ENCODE measurements around the gene JAKMIP2. TPM values are rescaled to one million over a fixed set of nuclear protein-coding genes. Genes with fewer than 3 reads are reported as not detected.

JAKMIP2 gene
- total RNA-seq, 1 experiment from 2014 or later, result not detected

DNA sequence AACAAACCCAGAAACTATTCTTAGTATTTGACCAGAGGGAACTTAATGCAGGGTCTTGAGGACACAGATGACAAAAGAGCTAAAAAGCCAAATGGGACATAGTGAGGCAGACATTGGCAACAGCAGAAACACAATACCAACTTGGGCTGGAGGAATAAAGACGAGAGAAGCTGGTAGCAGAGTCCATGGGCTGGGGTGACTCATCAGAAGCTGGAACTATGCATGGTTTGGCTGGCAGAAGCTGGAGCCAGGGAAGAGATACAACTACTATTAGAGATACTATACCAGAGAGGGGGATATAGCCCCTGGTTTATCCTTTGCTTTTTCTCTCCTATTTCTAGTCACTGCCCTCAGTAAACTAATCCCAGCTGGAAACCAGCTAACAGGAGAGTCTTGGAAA is 243.5 kb downstream of the JAKMIP2 start:
- no TSS peak for BruUV-seq (replicated peaks)
- Histone ChIP-seq H4K20me1 (ENCODE audit: insufficient read depth) (no peaks in the 10 kb centered on the region), H3K27me3 (ENCODE audit: insufficient read depth, low read length) (peaks cover 12% of the 10 kb centered on the region), H3K79me2 (ENCODE audit: insufficient read depth, low read length) (no peaks in the 10 kb centered on the region), H3K9me3 (ENCODE audit: control insufficient read depth in 1 of 2, insufficient read depth in 1 of 2, low read depth in 1 of 2, low read length in 2 of 2) (no peaks in the 10 kb centered on the region), H3K4me1 (ENCODE audit: control insufficient read depth in 1 of 2, insufficient read depth in 2 of 2, low read length in 2 of 2) (no peaks in the 10 kb centered on the region), H3K4me2 (ENCODE audit: low read length) (no peak overlapping the region), H3K36me3 (ENCODE audit: control insufficient read depth in 1 of 2, insufficient read depth in 2 of 2, low read length in 2 of 2) (no peaks in the 10 kb centered on the region), H3K4me3 (replicated peaks in 1 of 2; ENCODE audit: low read depth in 1 of 2, low read length in 2 of 2) (no peak overlapping the region), H3K9me2 (ENCODE audit: insufficient read depth) (no peaks in the 10 kb centered on the region), H2AFZ (ENCODE audit: low read depth, low read length, poor library complexity, severe bottlenecking) (no peak overlapping the region), H3K27ac (ENCODE audit: low read depth, low read length) (no peak overlapping the region), H3K9ac (ENCODE audit: low read length) (no peak overlapping the region)
- DNase-seq (ENCODE audit: low read depth, low spot score), result no peak
- ChIA-PET RAD21 (ENCODE audit: low non-redundant PET in 1 of 2, low total read pairs in 2 of 2, uncharacterized antibody in 2 of 2, unreplicated experiment in 2 of 2) (no interaction called here), CTCF (no interaction called here), POLR2A (no interaction called here)
- ATAC-seq, result no peak
- TF ChIP-seq TCF7L2 (IDR thresholded peaks at IDR 0.05; ENCODE audit: borderline replicate concordance, extremely low read depth, insufficient read depth, insufficient read length), result no peak
- no peak for TF ChIP-seq RAD21 (IDR thresholded peaks at IDR 0.05; ENCODE audit: low read depth)
- TF ChIP-seq FOSL1 (IDR thresholded peaks at IDR 0.05; ENCODE audit: low read depth), result no peak
- TF ChIP-seq ZBTB33 (IDR thresholded peaks at IDR 0.05; ENCODE audit: extremely low read depth, insufficient replicate concordance, low read length), result no peak
- TF ChIP-seq ZNF274 (IDR thresholded peaks at IDR 0.05; ENCODE audit: low read depth, low read length), result no peak
- TF ChIP-seq POLR2AphosphoS5 (IDR thresholded peaks at IDR 0.05; ENCODE audit: low read depth, low read length), result no peak
- intact Hi-C loops (cut with micrococcal nuclease), result no loop called here

DNA sequence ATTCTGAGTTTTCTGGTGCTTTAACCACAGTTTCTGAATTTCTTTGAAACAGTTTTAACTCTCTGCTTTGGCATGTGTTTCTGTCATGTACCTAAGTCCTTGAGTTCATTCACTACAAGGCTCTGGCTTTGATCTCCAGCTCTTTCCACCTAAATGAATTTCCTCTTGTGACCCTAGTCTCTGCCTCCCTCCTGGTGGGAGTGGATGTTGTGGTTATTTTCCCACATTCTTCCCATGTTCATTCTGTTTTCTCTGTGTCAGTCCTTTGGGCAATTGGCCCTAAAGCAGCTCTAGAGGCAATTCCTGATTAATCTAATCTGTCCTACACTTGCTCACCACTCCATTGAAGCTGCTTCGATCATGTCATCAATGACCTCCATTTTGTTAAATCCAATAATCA is 244.3 kb downstream of the JAKMIP2 start:
- H3K4me2 ChIP-seq (ENCODE audit: low read length), result no peak overlapping the region
- POLR2A ChIA-PET, result no interaction called here
- BruUV-seq (replicated peaks), result no TSS peak

More for the DNA sequence above, 244.3 kb downstream of the JAKMIP2 start:
- Histone ChIP-seq H3K4me1 (ENCODE audit: control insufficient read depth in 1 of 2, insufficient read depth in 2 of 2, low read length in 2 of 2) (no peaks in the 10 kb centered on the region), H4K20me1 (ENCODE audit: insufficient read depth) (no peaks in the 10 kb centered on the region), H3K9me2 (ENCODE audit: insufficient read depth) (no peaks in the 10 kb centered on the region), H3K27ac (ENCODE audit: low read depth, low read length) (no peak overlapping the region), H2AFZ (ENCODE audit: low read depth, low read length, poor library complexity, severe bottlenecking) (no peak overlapping the region), H3K27me3 (ENCODE audit: insufficient read depth, low read length) (peaks cover 12% of the 10 kb centered on the region), H3K4me3 (replicated peaks in 1 of 2; ENCODE audit: low read depth in 1 of 2, low read length in 2 of 2) (no peak overlapping the region), H3K79me2 (ENCODE audit: insufficient read depth, low read length) (no peaks in the 10 kb centered on the region), H3K9me3 (ENCODE audit: control insufficient read depth in 1 of 2, insufficient read depth in 1 of 2, low read depth in 1 of 2, low read length in 2 of 2) (no peaks in the 10 kb centered on the region), H3K36me3 (ENCODE audit: control insufficient read depth in 1 of 2, insufficient read depth in 2 of 2, low read length in 2 of 2) (no peaks in the 10 kb centered on the region), H3K9ac (ENCODE audit: low read length) (no peak overlapping the region)
- DNase-seq (ENCODE audit: low read depth, low spot score) (no peak), ATAC-seq (no peak)
- intact Hi-C loops (cut with micrococcal nuclease), result no loop called here
- CTCF ChIA-PET, result no interaction called here
- TF ChIP-seq, protein P1, sequence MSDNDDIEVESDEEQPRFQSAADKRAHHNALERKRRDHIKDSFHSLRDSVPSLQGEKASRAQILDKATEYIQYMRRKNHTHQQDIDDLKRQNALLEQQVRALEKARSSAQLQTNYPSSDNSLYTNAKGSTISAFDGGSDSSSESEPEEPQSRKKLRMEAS (IDR thresholded peaks at IDR 0.05), result no peak
- TF ChIP-seq SRF (IDR thresholded peaks at IDR 0.05; ENCODE audit: low read depth), result no peak
- RAD21 ChIA-PET (ENCODE audit: low non-redundant PET in 1 of 2, low total read pairs in 2 of 2, uncharacterized antibody in 2 of 2, unreplicated experiment in 2 of 2), result no interaction called here

Other genes with a start within 250 kb of the JAKMIP2 start
- gene SPINK1, start 48.9 kb upstream of the JAKMIP2 start, total RNA-seq (2021; ENCODE audit: unreplicated experiment), result 4.5 TPM
- gene SCGB3A2, start 96.0 kb upstream of the JAKMIP2 start, total RNA-seq (2021; ENCODE audit: unreplicated experiment), result not detected
- not detected for gene C5orf46, start 123.8 kb upstream of the JAKMIP2 start, total RNA-seq (2021; ENCODE audit: unreplicated experiment)

Measured in HCT116 (cell line).